HepG2 (cell line): Measurements from ENCODE around the gene PNMA3. TPM values are rescaled to one million over a fixed set of nuclear protein-coding genes. Genes with fewer than 3 reads are reported as not detected.

Source experiments
- ATAC-seq: fragments of 200-7000 bp; cut with Tn5 transposase; 3 replicates; pipeline ENCODE4 v1.9.1; 2020; ENCODE audit warnings: mild to moderate bottlenecking, moderate library complexity
- BruUV-seq: library from RNA; stranded (reverse); fragments of 400-500 nt; replicated peaks from 2 replicates; lab custom pipeline; 2021; lab: Mats Ljungman, UMichigan
- CTCF ChIA-PET: fragments of 300-600 bp; formaldehyde crosslinking; extraction: SDS; loops from one replicate; lab custom pipeline; 2021; ENCODE audit warnings: low total read pairs, inconsistent platforms, low intra/inter-chr PET ratio; lab: Yijun Ruan, JAX
- POLR2A ChIA-PET: fragments of 350-600 bp; sonication (Branson Sonifier 250); formaldehyde crosslinking; loops from one replicate; lab custom pipeline; 2020; ENCODE audit warnings: antibody characterized with exemption, inconsistent platforms; lab: Yijun Ruan, JAX
- DNase-seq: peaks from one replicate; pipeline ENCODE4 v3.0.0-alpha.2; 2015; ENCODE audit warnings: low spot score
- FAIRE-seq: peaks from 3 replicates; lab custom pipeline; 2011; peaks lifted over from hg19 to GRCh38; lab: Jason Lieb, UNC
- H2AFZ ChIP-seq: one replicate; pipeline ENCODE4 v1.6.1; 2011; ENCODE audit warnings: low read length, inconsistent platforms
- H3K27ac ChIP-seq: fragments of 300-600 bp; 3 replicates; pipeline ENCODE4 v1.8.0; 2011; ENCODE audit warnings: mixed run types, mild to moderate bottlenecking, mixed read lengths, low read length, inconsistent platforms; ENCODE audit not compliant: insufficient read depth; ENCODE audit errors: extremely low read length
- H3K27me3 ChIP-seq, 2 experiments: fragments of 200-600 bp in 1 of 2; 2 replicates in 1 of 2; 3 replicates in 1 of 2; pipeline versions ENCODE4 v1.6.0 to v1.8.0; 2011; ENCODE audit warnings: low read length in 2 of 2, mild to moderate bottlenecking in 2 of 2, moderate library complexity in 2 of 2, inconsistent platforms in 1 of 2; ENCODE audit not compliant: insufficient read depth in 2 of 2, control insufficient read depth in 1 of 2
- H3K36me3 ChIP-seq, 2 experiments: fragments of 200-600 bp in 1 of 2; replicated peaks in 1 of 2; 2 replicates in 1 of 2; 3 replicates in 1 of 2; pipeline versions ENCODE4 v1.5.1 to v1.8.0; 2011; ENCODE audit warnings: low read length in 2 of 2, inconsistent platforms in 1 of 2; ENCODE audit not compliant: insufficient read depth in 2 of 2, control insufficient read depth in 1 of 2
- H3K4me1 ChIP-seq: 2 replicates; pipeline ENCODE4 v1.5.1; 2012; ENCODE audit warnings: low read length, inconsistent platforms; ENCODE audit not compliant: insufficient read depth
- H3K4me2 ChIP-seq: 2 replicates; pipeline ENCODE4 v1.6.0; 2011; ENCODE audit warnings: low read depth, low read length, inconsistent platforms
- H3K4me3 ChIP-seq, 3 experiments: fragments of 200-600 bp in 1 of 3; sonication (generic), shearing (Covaris generic) in 1 of 3; replicated peaks in 1 of 3; 2 replicates each; pipeline ENCODE4 v1.5.1; 2011 to 2016; ENCODE audit warnings: low read length in 3 of 3, inconsistent platforms in 2 of 3, low read depth in 2 of 3, mild to moderate bottlenecking in 2 of 3, control low read depth in 1 of 3, mixed read lengths in 1 of 3; ENCODE audit not compliant: insufficient read depth in 1 of 3
- H3K79me2 ChIP-seq: one replicate; pipeline ENCODE4 v1.6.1; 2011; ENCODE audit warnings: low read length, inconsistent platforms; ENCODE audit not compliant: insufficient read depth
- H3K9ac ChIP-seq: 2 replicates; pipeline ENCODE4 v1.6.0; 2011; ENCODE audit warnings: mild to moderate bottlenecking, low read depth, low read length, inconsistent platforms; ENCODE audit not compliant: insufficient read depth
- H3K9me3 ChIP-seq: 2 replicates; pipeline ENCODE4 v1.5.1; 2012; ENCODE audit warnings: mild to moderate bottlenecking, low read length
- H4K20me1 ChIP-seq: 2 replicates; pipeline ENCODE4 v1.6.0; 2011; ENCODE audit warnings: inconsistent platforms, mild to moderate bottlenecking, low read length, moderate library complexity; ENCODE audit not compliant: insufficient read depth
- ISL2 ChIP-seq: sonication (generic); formaldehyde crosslinking; IDR thresholded peaks from 2 replicates; pipeline ENCODE4 v1.5.0; 2020; ENCODE audit warnings: missing genetic modification reagents
- KDM5B ChIP-seq: sonication (generic); formaldehyde crosslinking; IDR thresholded peaks from 2 replicates; pipeline ENCODE4 v1.4.0; 2020; ENCODE audit warnings: missing genetic modification reagents, mild to moderate bottlenecking, borderline replicate concordance
- KLF11 ChIP-seq: IDR thresholded peaks from 2 replicates; pipeline ENCODE4 v1.6.1; 2016; ENCODE audit warnings: missing compliant biosample characterization
- NFE2 ChIP-seq: sonication (generic); formaldehyde crosslinking; IDR thresholded peaks from 2 replicates; pipeline ENCODE4 v1.4.0; 2020; ENCODE audit warnings: missing genetic modification reagents
- PPARG ChIP-seq: conservative IDR thresholded peaks from 2 replicates; pipeline ENCODE4 v1.6.1; 2016; ENCODE audit warnings: missing biosample characterization, missing genetic modification reagents
- RXRA ChIP-seq: sonication (generic); formaldehyde crosslinking; IDR thresholded peaks from 2 replicates; pipeline ENCODE4 v1.5.1; 2020; ENCODE audit warnings: missing genetic modification reagents
- SIX1 ChIP-seq: sonication (generic); formaldehyde crosslinking; IDR thresholded peaks from 2 replicates; pipeline ENCODE4 v1.4.0; 2020; ENCODE audit warnings: missing genetic modification reagents, borderline replicate concordance
- SMARCC2 ChIP-seq: fragments of 450-650 bp; IDR thresholded peaks from 2 replicates; pipeline ENCODE4 v1.6.1; 2017; ENCODE audit warnings: antibody characterized with exemption, mild to moderate bottlenecking
- THAP9 ChIP-seq: sonication (generic); formaldehyde crosslinking; IDR thresholded peaks from 2 replicates; pipeline ENCODE4; 2020; ENCODE audit warnings: missing genetic modification reagents, mild to moderate bottlenecking, borderline replicate concordance
- ZFP36L2 ChIP-seq: sonication (generic); formaldehyde crosslinking; IDR thresholded peaks from 2 replicates; pipeline ENCODE4 v1.4.0; 2020; ENCODE audit warnings: missing genetic modification reagents
- ZNF337 ChIP-seq: sonication (generic); formaldehyde crosslinking; IDR thresholded peaks from 2 replicates; pipeline ENCODE4 v1.5.1; 2020; ENCODE audit warnings: missing genetic modification reagents, low read depth, mild to moderate bottlenecking, borderline replicate concordance
- ZNF510 ChIP-seq: sonication (generic); formaldehyde crosslinking; IDR thresholded peaks from 2 replicates; pipeline ENCODE4 v1.4.0; 2020; ENCODE audit warnings: low read depth, mild to moderate bottlenecking, missing genetic modification reagents
- ZNF513 ChIP-seq: sonication (generic); formaldehyde crosslinking; conservative IDR thresholded peaks from 2 replicates; pipeline ENCODE4 v1.5.0; 2020; ENCODE audit warnings: missing genetic modification reagents
- ZNF644 ChIP-seq: IDR thresholded peaks from 2 replicates; pipeline ENCODE4 v1.6.1; 2016; ENCODE audit warnings: low read depth
- ZNF7 ChIP-seq: IDR thresholded peaks from 2 replicates; pipeline ENCODE4 v1.6.1; 2016; ENCODE audit warnings: missing biosample characterization, missing genetic modification reagents
- ZNF704 ChIP-seq: sonication (generic); formaldehyde crosslinking; IDR thresholded peaks from 2 replicates; pipeline ENCODE4 v1.8.1; 2023; ENCODE audit warnings: mild to moderate bottlenecking, inconsistent platforms, moderate library complexity, missing genetic modification reagents, borderline replicate concordance
- WGBS: methylation state at CpG from one replicate; pipeline ENCODE4 v1.1.6; 2017; ENCODE audit warnings: low lambda C conversion rate; 5-methylcytosine and 5-hydroxymethylcytosine counted together
- in situ Hi-C: cut with HindIII; loops from 2 replicates; pipeline ENCODE4 v1.10.0; 2017; ENCODE audit warnings: low pct_unique_long_range_greater_than_20kb; ENCODE audit not compliant: extremely low pct_ligation_motif_present
- intact Hi-C: fragments of 100-400 bp; cut with micrococcal nuclease; formaldehyde crosslinking; loops from one replicate; pipeline ENCODE4 v1.10.0; 2022; ENCODE audit not compliant: unreplicated experiment
- polyA plus RNA-seq, 8 experiments: library from polyadenylated mRNA; depleted of rRNA in 3 of 8; stranded (reverse) in 7 of 8; unstranded in 1 of 8; fragments of >200 nt; fragmentation: Illumina TruSeq in 4 of 8; extraction: Trizol in 4 of 8; gene quantifications; 2 replicates each; pipeline versions ENCODE4 v1.2.1 to v1.2.3, GENCODE V29; 2011 to 2016; ENCODE audit warnings: low read depth in 4 of 8, missing spikeins in 1 of 8, mixed read lengths in 1 of 8; ENCODE audit not compliant: insufficient read depth in 1 of 8
- total RNA-seq, 5 experiments: library from RNA; depleted of rRNA; stranded (reverse); fragments of >200 nt; fragmentation: Illumina TruSeq; extraction: Trizol; gene quantifications; 2 replicates each; pipeline ENCODE4 v1.2.3, GENCODE V29; 2016; ENCODE audit warnings: low read depth in 1 of 5
- TF ChIP-seq, protein P1 (sequence below): sonication (generic); formaldehyde crosslinking; IDR thresholded peaks from 2 replicates; pipeline ENCODE4 v1.8.1; 2022; ENCODE audit warnings: mild to moderate bottlenecking, missing genetic modification reagents
- TF ChIP-seq, protein P2 (sequence below): fragments of 450-650 bp; IDR thresholded peaks from 2 replicates; pipeline ENCODE4 v1.6.1; 2016

PNMA3 gene
- total and polyA plus RNA-seq, 2 of the 13 experiments (the other 11 are each of a cell fraction or from before 2014, with no cell fraction given): not detected

DNA sequence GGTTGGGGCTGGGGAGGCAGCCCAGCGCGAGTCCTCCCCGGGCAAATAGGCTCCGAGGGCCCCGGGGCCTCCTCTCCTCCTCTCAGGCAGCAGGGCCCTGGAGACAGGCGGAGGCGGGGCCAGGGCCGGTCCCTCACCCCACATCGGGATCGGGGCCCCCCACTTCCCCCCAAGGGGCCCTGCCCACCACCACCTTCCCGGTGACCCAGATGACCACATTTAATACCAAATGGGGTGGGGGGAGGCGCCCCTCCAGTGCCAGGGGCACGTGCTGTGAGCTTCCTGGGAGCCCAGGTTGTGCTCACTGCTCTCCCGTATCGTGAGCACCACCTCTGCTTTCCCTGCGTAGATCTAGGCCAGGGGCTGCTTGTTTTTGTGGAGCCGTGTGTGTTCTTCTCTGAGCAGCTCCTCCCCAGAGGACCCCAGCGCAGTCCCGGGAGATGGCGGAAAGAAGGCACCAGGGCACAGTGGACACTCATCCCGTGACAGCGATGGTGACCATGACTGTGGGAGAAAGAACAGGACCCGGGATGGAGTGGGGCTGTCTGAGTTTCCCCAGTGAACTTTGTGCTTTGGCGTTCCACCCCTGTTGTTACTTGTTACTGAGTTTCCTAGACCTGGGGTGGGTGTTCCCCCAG, 18.1 kb downstream of the PNMA3 start:
- FAIRE-seq: no peak
- intact Hi-C loops: no loop called here
- BruUV-seq: no TSS peak
- TF ChIP-seq ZNF513 (CRISPR knock-in tag) (no peak), THAP9 (CRISPR knock-in tag) (no peak), ZNF337 (CRISPR knock-in tag) (no peak), ZNF7 (CRISPR knock-in tag) (no peak), SIX1 (no peak), KDM5B (CRISPR knock-in tag) (no peak), ZNF644 (no peak), SMARCC2 (no peak), PPARG (CRISPR knock-in tag) (no peak), ZNF704 (CRISPR knock-in tag) (no peak), RXRA (CRISPR knock-in tag) (no peak), NFE2 (CRISPR knock-in tag) (no peak), ZNF510 (CRISPR knock-in tag) (no peak), ISL2 (CRISPR knock-in tag) (no peak), KLF11 (CRISPR knock-in tag) (no peak), ZFP36L2 (no peak)
- TF ChIP-seq, protein P1, sequence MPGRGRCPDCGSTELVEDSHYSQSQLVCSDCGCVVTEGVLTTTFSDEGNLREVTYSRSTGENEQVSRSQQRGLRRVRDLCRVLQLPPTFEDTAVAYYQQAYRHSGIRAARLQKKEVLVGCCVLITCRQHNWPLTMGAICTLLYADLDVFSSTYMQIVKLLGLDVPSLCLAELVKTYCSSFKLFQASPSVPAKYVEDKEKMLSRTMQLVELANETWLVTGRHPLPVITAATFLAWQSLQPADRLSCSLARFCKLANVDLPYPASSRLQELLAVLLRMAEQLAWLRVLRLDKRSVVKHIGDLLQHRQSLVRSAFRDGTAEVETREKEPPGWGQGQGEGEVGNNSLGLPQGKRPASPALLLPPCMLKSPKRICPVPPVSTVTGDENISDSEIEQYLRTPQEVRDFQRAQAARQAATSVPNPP (CRISPR knock-in tag): no peak
- TF ChIP-seq, protein P2, sequence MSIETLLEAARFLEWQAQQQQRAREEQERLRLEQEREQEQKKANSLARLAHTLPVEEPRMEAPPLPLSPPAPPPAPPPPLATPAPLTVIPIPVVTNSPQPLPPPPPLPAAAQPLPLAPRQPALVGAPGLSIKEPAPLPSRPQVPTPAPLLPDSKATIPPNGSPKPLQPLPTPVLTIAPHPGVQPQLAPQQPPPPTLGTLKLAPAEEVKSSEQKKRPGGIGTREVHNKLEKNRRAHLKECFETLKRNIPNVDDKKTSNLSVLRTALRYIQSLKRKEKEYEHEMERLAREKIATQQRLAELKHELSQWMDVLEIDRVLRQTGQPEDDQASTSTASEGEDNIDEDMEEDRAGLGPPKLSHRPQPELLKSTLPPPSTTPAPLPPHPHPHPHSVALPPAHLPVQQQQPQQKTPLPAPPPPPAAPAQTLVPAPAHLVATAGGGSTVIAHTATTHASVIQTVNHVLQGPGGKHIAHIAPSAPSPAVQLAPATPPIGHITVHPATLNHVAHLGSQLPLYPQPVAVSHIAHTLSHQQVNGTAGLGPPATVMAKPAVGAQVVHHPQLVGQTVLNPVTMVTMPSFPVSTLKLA: no peak

More for the DNA sequence above, 18.1 kb downstream of the PNMA3 start:
- Histone ChIP-seq H3K4me2 (no peak overlapping the region), H3K36me3 (no peaks in the 10 kb centered on the region), H2AFZ (no peak overlapping the region), H3K9me3 (no peaks in the 10 kb centered on the region), H3K4me3 (no peak overlapping the region), H4K20me1 (no peaks in the 10 kb centered on the region), H3K27me3 (no peaks in the 10 kb centered on the region), H3K27ac (no peak overlapping the region), H3K4me1 (peaks cover 8% of the 10 kb centered on the region), H3K9ac (no peak overlapping the region), H3K79me2 (no peaks in the 10 kb centered on the region)
- CTCF ChIA-PET: no interaction called here
- POLR2A ChIA-PET: no interaction called here
- no CpG with 5 or more reads among the region's 24 CpGs for WGBS
- in situ Hi-C loops: no loop called here
- DNase-seq (no peak), ATAC-seq (no peak)
